ENCODE measurements around the gene GFRA1. TPM values are rescaled to one million over a fixed set of nuclear protein-coding genes. Genes with fewer than 3 reads are reported as not detected.

GFRA1 gene
- total RNA-seq, 2 experiments from 2014 or later = not detected

DNA sequence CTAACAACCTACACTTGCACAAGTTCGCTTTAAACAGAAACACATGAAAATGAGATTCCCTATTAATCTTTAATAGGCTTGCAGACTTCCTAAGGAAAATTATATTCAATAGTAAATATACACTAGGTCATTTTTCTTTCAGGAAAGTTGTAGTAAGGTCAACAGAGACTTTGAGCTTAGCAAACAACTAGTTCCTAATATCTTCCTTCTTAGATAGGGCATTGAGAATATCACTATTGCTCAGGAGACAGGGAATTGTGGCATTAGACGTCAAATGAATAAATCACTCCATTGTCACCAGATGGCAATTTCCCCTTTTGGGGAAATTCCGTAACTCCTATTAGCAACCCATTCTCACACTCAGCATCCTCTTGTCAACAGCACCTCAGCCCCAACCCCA lies 164.9 kb downstream of the GFRA1 start:
- Mint-ChIP-seq H3K36me3 (ENCODE audit: low read depth) (no peaks in the 10 kb centered on the region), H3K4me3 (no peak overlapping the region), H3K4me1 (ENCODE audit: low read depth) (no peaks in the 10 kb centered on the region), H3K9me3 (no peaks in the 10 kb centered on the region), H3K27me3 (ENCODE audit: low read depth) (no peaks in the 10 kb centered on the region), H3K27ac (no peak overlapping the region)
- CTCF ChIA-PET = no interaction called here
- intact Hi-C loops (cut with micrococcal nuclease) = no loop called here
- no peak for DNase-seq

DNA sequence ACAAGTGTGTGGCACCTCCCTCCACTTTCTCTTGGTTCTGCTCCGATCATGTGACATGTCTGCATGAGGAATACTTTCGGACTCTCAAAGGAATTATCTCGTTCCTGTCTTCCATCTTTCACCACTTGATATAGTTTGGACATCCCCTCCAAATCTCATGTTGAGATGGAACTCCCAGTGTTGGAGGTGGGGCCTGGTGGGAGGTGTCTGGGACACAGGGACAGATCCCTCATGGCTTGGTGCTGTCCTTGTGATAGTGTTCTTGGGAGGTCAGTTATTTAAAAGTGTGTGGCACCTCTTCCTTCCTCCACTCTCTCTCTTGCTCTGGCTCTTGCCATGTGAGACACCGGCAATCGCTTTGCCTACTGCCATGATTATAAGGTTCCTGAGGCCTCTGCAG lies 166.4 kb downstream of the GFRA1 start:
- CTCF ChIA-PET = no interaction called here
- no peak overlapping the region for H3K27ac Mint-ChIP-seq
- no peaks in the 10 kb centered on the region for H3K27me3 Mint-ChIP-seq (ENCODE audit: low read depth)
- H3K36me3 Mint-ChIP-seq (ENCODE audit: low read depth) = no peaks in the 10 kb centered on the region
- H3K9me3 Mint-ChIP-seq = no peaks in the 10 kb centered on the region
- no peak overlapping the region for H3K4me3 Mint-ChIP-seq
- intact Hi-C loops (cut with micrococcal nuclease) = no loop called here
- H3K4me1 Mint-ChIP-seq (ENCODE audit: low read depth) = no peaks in the 10 kb centered on the region
- DNase-seq = no peak

DNA sequence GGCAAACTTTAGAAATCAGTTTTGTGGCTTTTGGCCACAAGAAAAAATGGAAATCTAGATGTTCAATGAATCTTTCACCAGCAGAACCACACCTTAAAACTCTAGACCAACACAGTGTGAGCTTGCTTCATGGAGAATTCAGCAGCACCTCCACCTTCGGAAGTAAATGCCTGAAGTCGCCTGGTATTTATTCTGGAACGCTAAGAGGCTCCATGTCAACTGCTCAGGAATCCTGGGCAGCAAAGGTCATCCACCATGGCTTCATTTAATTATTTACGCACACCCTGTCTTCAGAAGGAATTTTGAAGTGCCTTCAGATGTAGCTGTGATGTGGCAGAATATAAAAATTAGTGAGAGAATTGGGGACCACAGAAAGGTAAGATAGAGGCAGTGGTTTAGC lies 167.7 kb downstream of the GFRA1 start:
- H3K4me3 Mint-ChIP-seq = no peak overlapping the region
- H3K9me3 Mint-ChIP-seq = peaks cover 3% of the 10 kb centered on the region
- intact Hi-C loops (cut with micrococcal nuclease) = no loop called here
- no peak for DNase-seq
- no peak overlapping the region for H3K27ac Mint-ChIP-seq
- CTCF ChIA-PET = no interaction called here
- no peaks in the 10 kb centered on the region for H3K4me1 Mint-ChIP-seq (ENCODE audit: low read depth)
- no peaks in the 10 kb centered on the region for H3K36me3 Mint-ChIP-seq (ENCODE audit: low read depth)
- no peaks in the 10 kb centered on the region for H3K27me3 Mint-ChIP-seq (ENCODE audit: low read depth)

DNA sequence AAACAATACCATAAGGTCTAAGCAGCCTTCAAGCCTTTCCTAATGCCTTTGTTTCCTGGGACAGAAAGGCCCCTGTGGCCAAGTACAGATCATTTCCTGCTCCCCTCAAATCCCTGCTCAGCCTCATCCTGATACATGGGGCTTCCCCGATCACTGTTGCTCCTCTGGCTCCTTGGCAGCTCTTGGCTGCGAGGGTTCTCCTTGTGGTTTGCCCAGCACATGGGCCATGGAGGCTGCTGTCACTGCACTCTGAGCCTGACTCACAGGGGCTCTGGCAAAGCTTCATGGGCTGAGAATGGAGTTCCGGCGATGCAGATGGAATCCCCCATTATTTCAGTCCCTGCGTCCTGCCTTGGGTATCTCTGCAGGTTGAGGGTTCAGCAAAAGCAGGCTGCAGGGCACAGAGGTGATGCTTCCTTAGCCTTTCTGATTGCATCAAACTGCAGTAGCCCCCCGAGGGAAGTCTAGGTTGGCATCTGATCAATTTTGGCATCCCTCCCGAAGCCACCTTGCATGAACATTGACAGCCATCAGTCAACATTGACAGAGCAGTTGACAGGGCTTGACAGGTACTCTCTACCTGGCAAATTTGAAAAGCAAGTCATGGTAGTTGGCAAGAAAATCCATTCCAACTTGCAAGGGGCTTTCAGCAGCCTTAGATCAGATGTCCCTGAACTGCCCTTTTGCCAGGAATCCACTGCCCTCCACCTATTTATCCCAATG lies 168.6 kb downstream of the GFRA1 start:
- no peak overlapping the region for H3K27ac Mint-ChIP-seq
- H3K4me3 Mint-ChIP-seq = no peak overlapping the region
- no peaks in the 10 kb centered on the region for H3K4me1 Mint-ChIP-seq (ENCODE audit: low read depth)
- peaks cover 3% of the 10 kb centered on the region for H3K9me3 Mint-ChIP-seq
- H3K27me3 Mint-ChIP-seq (ENCODE audit: low read depth) = peaks cover 2% of the 10 kb centered on the region
- intact Hi-C loops (cut with micrococcal nuclease) = no loop called here
- CTCF ChIA-PET = no interaction called here
- no peaks in the 10 kb centered on the region for H3K36me3 Mint-ChIP-seq (ENCODE audit: low read depth)
- no peak for DNase-seq

DNA sequence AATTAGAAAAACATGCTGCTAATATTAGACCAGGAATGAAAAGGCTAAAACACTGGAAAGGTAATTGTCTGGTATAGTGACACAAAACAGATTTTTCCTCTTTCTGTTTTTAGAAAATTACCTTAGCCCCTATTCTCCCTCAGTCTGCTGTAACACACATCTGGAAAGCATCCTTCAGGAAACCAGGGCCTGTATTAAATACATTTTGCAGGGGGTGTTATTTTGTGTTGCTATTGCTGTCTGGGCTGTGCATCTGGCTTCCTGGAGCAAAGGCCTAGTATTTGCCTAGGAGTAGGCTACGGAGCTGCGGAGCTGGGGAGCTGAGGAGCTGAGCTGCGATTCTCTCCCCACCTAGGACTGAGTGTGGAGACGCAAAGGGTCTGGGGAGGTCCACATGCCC lies 169.3 kb downstream of the GFRA1 start:
- H3K9me3 Mint-ChIP-seq = peaks cover 3% of the 10 kb centered on the region
- H3K4me1 Mint-ChIP-seq (ENCODE audit: low read depth) = no peaks in the 10 kb centered on the region
- no peak overlapping the region for H3K4me3 Mint-ChIP-seq

DNA sequence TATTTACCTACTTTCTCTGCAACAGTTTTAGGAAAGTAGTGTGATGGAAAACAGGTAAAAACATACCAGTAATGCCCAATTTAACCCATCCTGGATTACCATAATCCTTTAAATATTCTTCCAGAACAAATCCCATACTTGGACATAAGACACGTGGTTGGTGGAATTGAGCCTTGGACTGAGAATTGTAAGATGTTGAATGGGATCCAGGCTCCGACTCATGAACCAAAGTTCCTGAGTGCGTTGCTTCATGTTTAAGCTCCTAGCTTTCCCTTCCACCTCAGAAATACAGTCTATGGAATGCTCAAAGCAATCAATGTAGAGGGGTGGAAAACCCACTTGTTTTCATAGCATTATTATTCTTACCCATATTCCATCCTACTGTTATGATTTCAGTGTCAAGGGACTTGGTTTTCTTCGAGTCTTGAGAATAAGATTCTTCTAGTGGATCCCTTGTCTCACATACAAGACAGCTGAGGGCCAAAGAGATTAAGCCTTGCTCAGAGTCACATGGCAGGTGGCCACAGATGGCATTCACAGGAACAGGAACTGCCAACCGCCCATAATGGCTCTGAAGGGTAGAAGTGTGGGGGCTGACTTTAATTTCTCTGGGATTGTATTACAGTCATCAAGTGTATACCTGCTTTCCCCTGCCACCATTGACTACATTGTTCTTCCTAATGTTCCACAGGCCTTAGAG lies 171.2 kb downstream of the GFRA1 start:
- Mint-ChIP-seq H3K36me3 (ENCODE audit: low read depth) (no peaks in the 10 kb centered on the region), H3K4me3 (no peak overlapping the region), H3K4me1 (ENCODE audit: low read depth) (no peaks in the 10 kb centered on the region), H3K9me3 (peaks cover 3% of the 10 kb centered on the region), H3K27me3 (ENCODE audit: low read depth) (peaks cover 4% of the 10 kb centered on the region), H3K27ac (no peak overlapping the region)
- no peak for DNase-seq
- CTCF ChIA-PET = no interaction called here
- intact Hi-C loops (cut with micrococcal nuclease) = no loop called here

More for the DNA sequence above, 169.3 kb downstream of the GFRA1 start:
- H3K36me3 Mint-ChIP-seq (ENCODE audit: low read depth) = no peaks in the 10 kb centered on the region
- intact Hi-C loops (cut with micrococcal nuclease) = no loop called here
- H3K27ac Mint-ChIP-seq = no peak overlapping the region
- H3K27me3 Mint-ChIP-seq (ENCODE audit: low read depth) = peaks cover 4% of the 10 kb centered on the region
- no peak for DNase-seq
- CTCF ChIA-PET = no interaction called here

DNA sequence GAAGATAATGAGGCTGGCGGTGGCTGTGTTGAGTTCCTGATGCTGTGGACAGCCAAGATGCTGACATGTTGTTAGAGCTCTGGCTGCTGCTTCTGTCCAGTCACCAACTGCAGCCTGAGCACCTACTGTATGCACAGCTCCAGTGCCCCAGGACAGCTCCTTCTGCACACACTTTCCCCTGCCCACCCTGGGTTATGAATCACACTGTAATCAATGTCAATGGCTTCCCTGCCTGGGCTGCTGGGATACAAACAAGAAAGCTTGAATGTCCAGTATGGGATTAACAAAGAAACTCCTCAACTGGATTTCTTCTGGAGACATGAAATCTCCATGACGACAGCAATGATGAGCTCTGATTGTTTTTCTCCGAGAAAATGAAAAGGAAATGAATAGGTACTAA lies 172.0 kb downstream of the GFRA1 start:
- Mint-ChIP-seq H3K27me3 (ENCODE audit: low read depth) (peaks cover 4% of the 10 kb centered on the region), H3K36me3 (ENCODE audit: low read depth) (no peaks in the 10 kb centered on the region), H3K4me3 (no peak overlapping the region), H3K9me3 (peaks cover 3% of the 10 kb centered on the region), H3K4me1 (ENCODE audit: low read depth) (no peaks in the 10 kb centered on the region), H3K27ac (no peak overlapping the region)
- CTCF ChIA-PET = no interaction called here
- no peak for DNase-seq
- intact Hi-C loops (cut with micrococcal nuclease) = no loop called here

DNA sequence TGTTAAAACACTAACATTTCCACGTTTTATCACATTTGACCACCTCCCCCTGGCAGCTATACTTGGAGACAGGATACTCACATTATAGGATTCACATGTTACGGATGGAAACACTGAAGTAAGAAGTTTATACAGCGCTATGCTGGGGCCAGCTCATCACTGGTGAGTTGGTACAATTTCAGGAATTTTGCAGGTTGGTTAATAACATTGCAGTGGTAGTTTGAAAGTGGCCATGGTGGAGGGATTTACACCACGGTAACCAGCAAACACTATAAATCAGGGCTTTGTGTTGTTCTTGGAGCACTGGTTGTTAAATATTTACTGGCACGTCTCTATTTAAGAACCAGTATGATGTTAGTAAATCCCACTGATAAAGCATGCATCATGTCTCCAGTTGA lies 174.0 kb downstream of the GFRA1 start:
- Mint-ChIP-seq H3K4me3 (no peak overlapping the region), H3K9me3 (peaks cover 3% of the 10 kb centered on the region), H3K4me1 (ENCODE audit: low read depth) (no peaks in the 10 kb centered on the region), H3K36me3 (ENCODE audit: low read depth) (no peaks in the 10 kb centered on the region), H3K27ac (no peak overlapping the region), H3K27me3 (ENCODE audit: low read depth) (peaks cover 4% of the 10 kb centered on the region)
- intact Hi-C loops (cut with micrococcal nuclease) = no loop called here
- CTCF ChIA-PET = no interaction called here
- no peak for DNase-seq

DNA sequence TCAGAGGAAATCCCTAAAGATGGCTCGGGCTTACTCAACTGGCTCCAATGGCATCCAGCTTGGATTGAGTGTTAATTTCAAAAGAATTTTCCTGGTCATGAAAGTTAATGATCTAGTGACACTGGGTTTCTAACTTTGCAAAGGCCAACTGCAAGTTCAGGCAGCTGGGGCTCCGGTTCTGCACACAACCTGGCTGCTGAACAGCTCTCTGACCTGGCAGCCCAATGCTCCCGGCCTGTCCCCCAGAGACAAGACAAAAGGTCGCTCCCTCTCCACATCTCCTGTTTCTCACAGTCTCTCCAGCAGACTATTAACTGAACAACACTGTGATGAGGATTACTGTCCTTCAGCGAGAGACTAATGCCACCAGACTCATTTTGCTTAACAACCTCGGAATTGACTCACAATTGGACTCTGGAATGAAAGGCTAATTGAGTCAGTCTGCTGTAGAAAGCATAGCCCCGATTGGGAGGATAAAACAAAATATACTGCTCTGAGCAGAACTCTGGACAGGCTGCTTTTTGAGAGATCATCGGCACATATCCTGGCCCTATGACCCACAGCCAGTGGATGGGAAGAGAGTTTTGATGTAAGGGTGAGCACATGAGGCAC lies 174.5 kb downstream of the GFRA1 start:
- H3K9me3 Mint-ChIP-seq = peaks cover 3% of the 10 kb centered on the region
- H3K4me1 Mint-ChIP-seq (ENCODE audit: low read depth) = no peaks in the 10 kb centered on the region
- H3K4me3 Mint-ChIP-seq = no peak overlapping the region
- H3K27me3 Mint-ChIP-seq (ENCODE audit: low read depth) = peaks cover 4% of the 10 kb centered on the region
- H3K27ac Mint-ChIP-seq = no peak overlapping the region
- CTCF ChIA-PET = no interaction called here
- H3K36me3 Mint-ChIP-seq (ENCODE audit: low read depth) = no peaks in the 10 kb centered on the region
- intact Hi-C loops (cut with micrococcal nuclease) = no loop called here
- no peak for DNase-seq

DNA sequence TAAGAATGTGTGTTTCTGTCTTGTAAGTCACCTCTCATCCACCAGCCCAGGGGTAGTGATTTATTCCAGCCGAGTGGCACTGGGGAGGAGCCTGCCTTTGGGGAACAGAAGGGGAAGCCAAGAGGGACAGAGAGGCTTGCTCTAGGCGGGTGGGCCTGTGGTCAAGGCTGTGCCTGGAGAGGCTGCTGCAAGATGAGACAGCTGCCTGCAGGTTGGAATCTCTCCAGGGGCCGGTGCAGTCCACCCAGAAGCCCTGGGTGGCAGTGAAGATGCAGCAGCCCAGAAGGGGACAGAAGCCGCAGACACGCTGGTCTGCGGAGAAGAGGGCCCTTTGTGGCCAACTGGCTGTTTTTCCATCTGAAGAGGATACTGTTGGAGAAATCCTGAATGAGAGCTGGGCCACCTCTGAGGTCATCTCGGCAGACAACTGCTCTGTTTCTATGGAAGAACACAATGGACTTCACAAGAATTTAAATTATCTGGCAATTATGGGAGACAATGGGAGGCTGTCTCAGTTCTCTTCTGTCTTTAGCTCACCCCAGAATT lies 175.7 kb downstream of the GFRA1 start:
- CTCF ChIA-PET = no interaction called here

DNA sequence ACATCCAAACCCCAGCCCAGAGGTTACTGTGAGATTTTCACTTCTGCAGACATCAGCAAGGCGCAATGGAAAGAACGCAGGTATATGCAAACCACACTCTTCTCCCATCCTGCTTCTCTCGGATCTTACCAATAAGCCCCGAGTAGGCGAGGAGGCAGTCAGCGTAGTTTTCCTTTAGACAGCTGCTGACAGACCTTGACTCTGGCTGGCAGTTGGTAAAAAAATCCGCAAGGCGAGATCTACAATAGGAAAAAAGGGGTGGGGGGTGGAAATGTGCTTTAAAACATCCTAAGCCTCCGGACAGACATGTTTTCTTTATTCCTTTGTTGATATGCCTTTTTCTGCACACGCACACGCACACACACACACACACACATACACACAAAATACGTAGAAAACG lies 176.5 kb downstream of the GFRA1 start:
- DNase-seq = no peak
- Mint-ChIP-seq H3K27me3 (ENCODE audit: low read depth) (peaks cover 4% of the 10 kb centered on the region), H3K4me3 (no peak overlapping the region), H3K27ac (no peak overlapping the region), H3K36me3 (ENCODE audit: low read depth) (no peaks in the 10 kb centered on the region), H3K4me1 (ENCODE audit: low read depth) (no peaks in the 10 kb centered on the region), H3K9me3 (peaks cover 3% of the 10 kb centered on the region)
- intact Hi-C loops (cut with micrococcal nuclease) = no loop called here
- CTCF ChIA-PET = no interaction called here

More for the DNA sequence above, 175.7 kb downstream of the GFRA1 start:
- peaks cover 3% of the 10 kb centered on the region for H3K9me3 Mint-ChIP-seq
- H3K27ac Mint-ChIP-seq = no peak overlapping the region
- H3K4me1 Mint-ChIP-seq (ENCODE audit: low read depth) = no peaks in the 10 kb centered on the region
- peaks cover 4% of the 10 kb centered on the region for H3K27me3 Mint-ChIP-seq (ENCODE audit: low read depth)
- intact Hi-C loops (cut with micrococcal nuclease) = no loop called here
- no peak overlapping the region for H3K4me3 Mint-ChIP-seq
- no peaks in the 10 kb centered on the region for H3K36me3 Mint-ChIP-seq (ENCODE audit: low read depth)
- no peak for DNase-seq

DNA sequence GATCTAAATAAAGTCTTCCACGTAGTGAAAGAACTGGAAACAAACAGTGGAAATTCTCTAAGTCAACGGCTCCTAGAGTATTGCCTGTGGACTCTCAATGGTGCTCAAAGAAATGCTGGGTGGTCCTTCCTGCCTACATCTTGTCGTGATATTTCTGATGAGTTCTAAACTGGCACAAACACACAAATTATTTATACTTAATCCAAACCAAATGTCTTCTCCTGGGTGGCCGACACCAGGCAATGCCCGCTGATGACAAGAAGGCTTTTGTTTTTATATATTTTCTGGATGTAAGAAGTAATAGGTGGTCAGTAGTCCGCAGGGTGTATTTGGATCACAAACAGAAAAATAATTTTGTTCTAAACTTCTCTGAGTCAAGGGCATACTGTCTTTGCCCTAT lies 178.7 kb downstream of the GFRA1 start:
- Mint-ChIP-seq H3K36me3 (ENCODE audit: low read depth) (no peaks in the 10 kb centered on the region), H3K27ac (no peak overlapping the region), H3K27me3 (ENCODE audit: low read depth) (peaks cover 2% of the 10 kb centered on the region), H3K4me3 (no peak overlapping the region), H3K9me3 (no peaks in the 10 kb centered on the region), H3K4me1 (ENCODE audit: low read depth) (no peaks in the 10 kb centered on the region)
- DNase-seq = no peak
- intact Hi-C loops (cut with micrococcal nuclease) = no loop called here
- CTCF ChIA-PET = no interaction called here

DNA sequence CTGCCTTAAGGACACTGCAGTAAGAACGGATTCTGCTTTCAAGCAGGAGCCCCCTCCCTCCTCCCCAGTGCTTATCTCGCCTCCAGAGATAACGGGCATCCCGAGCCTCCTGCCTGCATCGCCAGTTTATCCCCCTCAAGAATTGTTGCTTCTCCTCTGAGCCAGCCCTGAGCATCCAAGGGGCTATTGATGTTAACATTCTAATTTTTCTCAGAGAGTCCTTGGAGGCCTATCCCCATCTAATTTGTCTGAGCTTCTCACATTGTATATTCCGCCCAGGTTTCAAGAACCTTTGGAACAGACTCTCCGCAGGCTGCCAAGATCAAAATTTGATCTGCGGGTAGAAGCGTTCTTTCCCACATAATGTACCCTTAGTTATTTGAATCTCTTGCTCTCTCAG lies 180.0 kb downstream of the GFRA1 start:
- intact Hi-C loops (cut with micrococcal nuclease) = no loop called here
- CTCF ChIA-PET = no interaction called here
- H3K4me3 Mint-ChIP-seq = no peak overlapping the region
- no peak overlapping the region for H3K27ac Mint-ChIP-seq
- no peaks in the 10 kb centered on the region for H3K9me3 Mint-ChIP-seq
- no peaks in the 10 kb centered on the region for H3K36me3 Mint-ChIP-seq (ENCODE audit: low read depth)
- DNase-seq = no peak
- no peaks in the 10 kb centered on the region for H3K4me1 Mint-ChIP-seq (ENCODE audit: low read depth)
- no peaks in the 10 kb centered on the region for H3K27me3 Mint-ChIP-seq (ENCODE audit: low read depth)

All from activated naive CD4-positive, alpha-beta T cell treated with anti-CD3 and anti-CD28 coated beads for 36 hours (primary cell).